IMR-90 (cell line): ENCODE data around the gene FAM151A. TPM values are rescaled to one million over a fixed set of nuclear protein-coding genes. Genes with fewer than 3 reads are reported as not detected.

Experiments
- ATAC-seq: fragments of 200-7000 bp; cut with Tn5 transposase; 2 replicates; pipeline ENCODE4 v1.9.1; 2020; ENCODE audit warnings: low read depth, mild to moderate bottlenecking, moderate library complexity
- BruUV-seq: library from RNA; stranded (reverse); fragments of 400-500 nt; replicated peaks from 2 replicates; lab custom pipeline; 2021; lab: Mats Ljungman, UMichigan
- CTCF ChIA-PET: fragments of 300-600 bp; formaldehyde crosslinking; extraction: SDS; loops from one replicate; lab custom pipeline; 2021; ENCODE audit warnings: antibody characterized with exemption; lab: Yijun Ruan, JAX
- POLR2A ChIA-PET: fragments of 300-600 bp; sonication (Branson Sonifier 250); formaldehyde crosslinking; loops from one replicate; lab custom pipeline; 2022; ENCODE audit warnings: antibody characterized with exemption; ENCODE audit not compliant: unreplicated experiment; lab: Charles Lee
- DNase-seq: peaks from one replicate; pipeline ENCODE4 v3.0.0; 2013
- H2AFZ ChIP-seq: replicated peaks from 2 replicates; pipeline ENCODE3; 2013; ENCODE audit warnings: low read length, mild to moderate bottlenecking; ENCODE audit not compliant: poor library complexity
- H2AK5ac ChIP-seq: 2 replicates; pipeline ENCODE4 v1.6.1; 2013; ENCODE audit warnings: low read depth, low read length, inconsistent platforms
- H2AK9ac ChIP-seq: replicated peaks from 2 replicates; pipeline ENCODE3; 2013; ENCODE audit warnings: mild to moderate bottlenecking, low read depth, low read length, moderate library complexity; ENCODE audit not compliant: poor library complexity
- H2BK120ac ChIP-seq: 2 replicates; pipeline ENCODE4 v1.6.1; 2013; ENCODE audit warnings: low read depth, low read length, inconsistent platforms
- H2BK15ac ChIP-seq: 3 replicates; pipeline ENCODE4 v1.6.1; 2013; ENCODE audit warnings: low read depth, low read length, inconsistent platforms
- H2BK20ac ChIP-seq: 2 replicates; pipeline ENCODE4 v1.6.1; 2013; ENCODE audit warnings: low read depth, mild to moderate bottlenecking, inconsistent platforms, low read length, moderate library complexity
- H2BK5ac ChIP-seq: 2 replicates; pipeline ENCODE4 v1.6.1; 2013; ENCODE audit warnings: mild to moderate bottlenecking, low read depth, low read length, inconsistent platforms; ENCODE audit not compliant: poor library complexity, severe bottlenecking
- H3K14ac ChIP-seq: replicated peaks from 2 replicates; pipeline ENCODE4 v1.6.1; 2013; ENCODE audit warnings: low read depth, low read length, inconsistent platforms
- H3K18ac ChIP-seq: 2 replicates; pipeline ENCODE4 v1.6.1; 2013; ENCODE audit warnings: low read depth, low read length, control low read depth
- H3K23ac ChIP-seq: 2 replicates; pipeline ENCODE4 v1.6.1; 2013; ENCODE audit warnings: low read depth, low read length, inconsistent platforms
- H3K27ac ChIP-seq: 2 replicates; pipeline ENCODE4 v1.5.1; 2013; ENCODE audit warnings: mild to moderate bottlenecking, control low read depth, low read length; ENCODE audit not compliant: insufficient read depth
- H3K27me3 ChIP-seq: 2 replicates; pipeline ENCODE4 v1.6.1; 2013; ENCODE audit warnings: low read length; ENCODE audit not compliant: control insufficient read depth, insufficient read depth
- H3K36me3 ChIP-seq: 2 replicates; pipeline ENCODE4 v1.6.1; 2013; ENCODE audit warnings: low read length, mixed read lengths; ENCODE audit not compliant: control insufficient read depth, insufficient read depth
- H3K4ac ChIP-seq: 2 replicates; pipeline ENCODE4 v1.6.1; 2013; ENCODE audit warnings: low read depth, low read length, inconsistent platforms
- H3K4me1 ChIP-seq: 2 replicates; pipeline ENCODE4 v1.6.1; 2013; ENCODE audit warnings: low read length, mixed read lengths; ENCODE audit not compliant: control insufficient read depth, insufficient read depth
- H3K4me2 ChIP-seq: 2 replicates; pipeline ENCODE4 v1.6.1; 2013; ENCODE audit warnings: low read depth, mild to moderate bottlenecking, control low read depth, low read length, moderate library complexity
- H3K4me3 ChIP-seq: 2 replicates; pipeline ENCODE4 v1.5.1; 2013; ENCODE audit warnings: low read depth, mild to moderate bottlenecking, control low read depth, low read length, moderate library complexity; ENCODE audit not compliant: insufficient read depth
- H3K56ac ChIP-seq: 2 replicates; pipeline ENCODE4 v1.6.1; 2013; ENCODE audit warnings: low read length, inconsistent platforms; ENCODE audit not compliant: insufficient read depth; ENCODE audit errors: extremely low read depth
- H3K79me1 ChIP-seq, 2 experiments: 2 replicates each; pipeline ENCODE4 v1.6.1; 2013; ENCODE audit warnings: low read length in 2 of 2, inconsistent platforms in 1 of 2, low read depth in 1 of 2
- H3K9ac ChIP-seq: 2 replicates; pipeline ENCODE4 v1.6.1; 2013; ENCODE audit warnings: low read depth, low read length, control low read depth
- H3K9me1 ChIP-seq: 2 replicates; pipeline ENCODE4 v1.6.1; 2013; ENCODE audit warnings: low read length, inconsistent platforms; ENCODE audit not compliant: insufficient read depth
- H3K9me3 ChIP-seq: 2 replicates; pipeline ENCODE4 v1.6.1; 2013; ENCODE audit warnings: low read length; ENCODE audit not compliant: control insufficient read depth, insufficient read depth
- H4K20me1 ChIP-seq: 2 replicates; pipeline ENCODE4 v1.6.1; 2013; ENCODE audit warnings: low read length, inconsistent platforms; ENCODE audit not compliant: insufficient read depth
- H4K5ac ChIP-seq: 2 replicates; pipeline ENCODE4 v1.6.1; 2013; ENCODE audit warnings: mild to moderate bottlenecking, low read depth, low read length, control low read depth
- H4K8ac ChIP-seq, 2 experiments: 2 replicates each; pipeline ENCODE4 v1.6.1; 2013; ENCODE audit warnings: low read depth in 2 of 2, low read length in 2 of 2, control low read depth in 1 of 2, inconsistent platforms in 1 of 2
- H4K91ac ChIP-seq: 2 replicates; pipeline ENCODE4 v1.6.1; 2013; ENCODE audit warnings: low read depth, low read length, inconsistent platforms; ENCODE audit not compliant: insufficient read depth
- CEBPB ChIP-seq: IDR thresholded peaks from 2 replicates; pipeline ENCODE4 v1.6.1; 2012; ENCODE audit warnings: low read depth, low read length, improper control_type of control experiment
- POLR2A ChIP-seq: IDR thresholded peaks from 2 replicates; pipeline ENCODE4 v1.6.1; 2012; ENCODE audit warnings: mild to moderate bottlenecking, low read depth, low read length
- WGBS, 2 experiments: methylation state at CpG; one replicate each; pipeline versions ENCODE4 v1.1.5 to v1.1.7; 2013; ENCODE audit warnings: missing lambda C conversion rate in 2 of 2; ENCODE audit not compliant: insufficient read length in 1 of 2; ENCODE audit errors: extremely low coverage in 2 of 2; 5-methylcytosine and 5-hydroxymethylcytosine counted together
- dilution Hi-C: fragments of 300-500 bp; cut with HindIII; formaldehyde crosslinking; loops from one replicate; pipeline ENCODE4 v1.14.3; 2018; ENCODE audit warnings: low sequenced_read_pairs; ENCODE audit not compliant: unreplicated experiment
- in situ Hi-C: fragments of 300-500 bp; cut with MboI; formaldehyde crosslinking; loops from 3 replicates; pipeline ENCODE4 v1.14.3; 2019; ENCODE audit warnings: low sequenced_read_pairs, inconsistent platforms, mixed read lengths
- intact Hi-C: fragments of 100-400 bp; cut with micrococcal nuclease; formaldehyde crosslinking; loops from 2 replicates; pipeline ENCODE4 v1.10.0; 2022
- polyA plus RNA-seq, 3 experiments: library from polyadenylated mRNA; depleted of rRNA; stranded (reverse); fragments of >200 nt; gene quantifications; 2 replicates each; pipeline ENCODE4 v1.2.3, GENCODE V29; 2012; ENCODE audit warnings: low replicate concordance in 1 of 3
- total RNA-seq: library from RNA; depleted of rRNA; stranded (reverse); fragments of >200 nt; gene quantifications from 2 replicates; pipeline ENCODE4 v1.2.3, GENCODE V29; 2012
- TF ChIP-seq, protein P1 (sequence below): fragments of 150-350 bp; IDR thresholded peaks from 2 replicates; pipeline ENCODE4 v1.6.1; 2017; ENCODE audit warnings: mild to moderate bottlenecking, antibody characterized with exemption, low read length, low read depth
- TF ChIP-seq, protein P2 (sequence below): conservative IDR thresholded peaks from 2 replicates; pipeline ENCODE4 v1.5.1; 2012; ENCODE audit warnings: mild to moderate bottlenecking, low read depth, low read length, improper control_type of control experiment

Gene FAM151A
- total and polyA plus RNA-seq, 2 of the 4 experiments (the other 2 are of a cell fraction), result not detected

- Histone ChIP-seq H4K91ac (no peak overlapping the region), H2AK9ac (no peak overlapping the region), H2BK15ac (no peak overlapping the region), H2BK5ac (no peak overlapping the region), H3K9me1 (peaks cover 5% of the 10 kb centered on the region), H3K4me3 (no peak overlapping the region), H3K18ac (no peak overlapping the region), H4K5ac (no peak overlapping the region), H2BK120ac (no peak overlapping the region), H2AK5ac (no peak overlapping the region), H3K56ac (no peak overlapping the region), H4K8ac (no peak overlapping the region), H3K4me1 (no peaks in the 10 kb centered on the region), H3K36me3 (no peaks in the 10 kb centered on the region), H4K20me1 (no peaks in the 10 kb centered on the region), H2AFZ (no peak overlapping the region), H3K4me2 (no peak overlapping the region), H3K9ac (no peak overlapping the region), H3K27ac (no peak overlapping the region), H3K79me1 (no peaks in the 10 kb centered on the region), H3K4ac (no peak overlapping the region), H3K27me3 (no peaks in the 10 kb centered on the region), H3K14ac (no peak overlapping the region), H3K23ac (no peak overlapping the region), H3K9me3 (no peaks in the 10 kb centered on the region), H2BK20ac (no peak overlapping the region)
- ATAC-seq (no peak), DNase-seq (no peak)
- dilution Hi-C loops (no loop called here), in situ Hi-C loops (no loop called here), intact Hi-C loops (no loop called here)
- ChIA-PET POLR2A (no interaction called here), CTCF (no interaction called here)
- TF ChIP-seq, protein P1, sequence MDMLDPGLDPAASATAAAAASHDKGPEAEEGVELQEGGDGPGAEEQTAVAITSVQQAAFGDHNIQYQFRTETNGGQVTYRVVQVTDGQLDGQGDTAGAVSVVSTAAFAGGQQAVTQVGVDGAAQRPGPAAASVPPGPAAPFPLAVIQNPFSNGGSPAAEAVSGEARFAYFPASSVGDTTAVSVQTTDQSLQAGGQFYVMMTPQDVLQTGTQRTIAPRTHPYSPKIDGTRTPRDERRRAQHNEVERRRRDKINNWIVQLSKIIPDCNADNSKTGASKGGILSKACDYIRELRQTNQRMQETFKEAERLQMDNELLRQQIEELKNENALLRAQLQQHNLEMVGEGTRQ, result no peak
- TF ChIP-seq, protein P2, sequence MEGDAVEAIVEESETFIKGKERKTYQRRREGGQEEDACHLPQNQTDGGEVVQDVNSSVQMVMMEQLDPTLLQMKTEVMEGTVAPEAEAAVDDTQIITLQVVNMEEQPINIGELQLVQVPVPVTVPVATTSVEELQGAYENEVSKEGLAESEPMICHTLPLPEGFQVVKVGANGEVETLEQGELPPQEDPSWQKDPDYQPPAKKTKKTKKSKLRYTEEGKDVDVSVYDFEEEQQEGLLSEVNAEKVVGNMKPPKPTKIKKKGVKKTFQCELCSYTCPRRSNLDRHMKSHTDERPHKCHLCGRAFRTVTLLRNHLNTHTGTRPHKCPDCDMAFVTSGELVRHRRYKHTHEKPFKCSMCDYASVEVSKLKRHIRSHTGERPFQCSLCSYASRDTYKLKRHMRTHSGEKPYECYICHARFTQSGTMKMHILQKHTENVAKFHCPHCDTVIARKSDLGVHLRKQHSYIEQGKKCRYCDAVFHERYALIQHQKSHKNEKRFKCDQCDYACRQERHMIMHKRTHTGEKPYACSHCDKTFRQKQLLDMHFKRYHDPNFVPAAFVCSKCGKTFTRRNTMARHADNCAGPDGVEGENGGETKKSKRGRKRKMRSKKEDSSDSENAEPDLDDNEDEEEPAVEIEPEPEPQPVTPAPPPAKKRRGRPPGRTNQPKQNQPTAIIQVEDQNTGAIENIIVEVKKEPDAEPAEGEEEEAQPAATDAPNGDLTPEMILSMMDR, result no peak
- TF ChIP-seq CEBPB, result no peak
- TF ChIP-seq POLR2A, result no peak
- 80% methylated on average over 2 of the region's 13 CpGs; no CpG with 5 or more reads in 1 of the 2 experiments for WGBS, 2 experiments
- no TSS peak for BruUV-seq
These were observed 16.4 kb downstream of the FAM151A start for GRCh38 chr1:54606990-54607325.
